SK-N-SH treated with all-trans-retinoic acid at 6 μM for 48 hours (cell line): ENCODE data around the gene OXCT2.

Source experiments
- GLIS3 ChIP-seq: fragments of 250-450 bp; sonication (Bioruptor Pico); IDR thresholded peaks from 2 replicates; pipeline ENCODE4 v1.5.0; 2020; ENCODE audit warnings: mild to moderate bottlenecking, moderate library complexity
- RARB ChIP-seq: fragments of 250-450 bp; sonication (Bioruptor Pico); IDR thresholded peaks from 2 replicates; pipeline ENCODE4 v1.8.0; 2021; ENCODE audit warnings: mild to moderate bottlenecking, moderate library complexity
- TOX ChIP-seq: fragments of 250-450 bp; sonication (Bioruptor Pico); IDR thresholded peaks from 2 replicates; pipeline ENCODE4 v1.8.0; 2021; ENCODE audit warnings: mild to moderate bottlenecking, moderate library complexity, borderline replicate concordance
- ZC3H10 ChIP-seq: fragments of 250-450 bp; sonication (Bioruptor Pico); IDR thresholded peaks from 2 replicates; pipeline ENCODE4 v1.5.1; 2021; ENCODE audit warnings: mild to moderate bottlenecking, moderate library complexity

GRCh38 chr1:39733161-39733560 is 38.0 kb downstream of the OXCT2 start:
- no peak for TF ChIP-seq TOX (CRISPR knock-in tag)
- no peak for TF ChIP-seq ZC3H10 (CRISPR knock-in tag)
- no peak for TF ChIP-seq RARB (CRISPR knock-in tag)
- no peak for TF ChIP-seq GLIS3 (CRISPR knock-in tag)
